HG03135 (cell line): ENCODE data around the gene CELF4.
"Not testable (repeated sequence)": the region's sequence is repeated elsewhere in the genome, so short reads cannot be mapped to it uniquely, and the experiment has no call there.

Experiments
- ATAC-seq: cut with Tn5 transposase; IDR thresholded peaks from one replicate; pipeline ENCODE4 v1.9.1; 2021; ENCODE audit warnings: mild to moderate bottlenecking, moderate library complexity; ENCODE audit not compliant: unreplicated experiment

The CELF4 gene

GRCh38 chr18:37375181-37375580 is 190.4 kb downstream of the CELF4 start:
- no peak for ATAC-seq

DNA sequence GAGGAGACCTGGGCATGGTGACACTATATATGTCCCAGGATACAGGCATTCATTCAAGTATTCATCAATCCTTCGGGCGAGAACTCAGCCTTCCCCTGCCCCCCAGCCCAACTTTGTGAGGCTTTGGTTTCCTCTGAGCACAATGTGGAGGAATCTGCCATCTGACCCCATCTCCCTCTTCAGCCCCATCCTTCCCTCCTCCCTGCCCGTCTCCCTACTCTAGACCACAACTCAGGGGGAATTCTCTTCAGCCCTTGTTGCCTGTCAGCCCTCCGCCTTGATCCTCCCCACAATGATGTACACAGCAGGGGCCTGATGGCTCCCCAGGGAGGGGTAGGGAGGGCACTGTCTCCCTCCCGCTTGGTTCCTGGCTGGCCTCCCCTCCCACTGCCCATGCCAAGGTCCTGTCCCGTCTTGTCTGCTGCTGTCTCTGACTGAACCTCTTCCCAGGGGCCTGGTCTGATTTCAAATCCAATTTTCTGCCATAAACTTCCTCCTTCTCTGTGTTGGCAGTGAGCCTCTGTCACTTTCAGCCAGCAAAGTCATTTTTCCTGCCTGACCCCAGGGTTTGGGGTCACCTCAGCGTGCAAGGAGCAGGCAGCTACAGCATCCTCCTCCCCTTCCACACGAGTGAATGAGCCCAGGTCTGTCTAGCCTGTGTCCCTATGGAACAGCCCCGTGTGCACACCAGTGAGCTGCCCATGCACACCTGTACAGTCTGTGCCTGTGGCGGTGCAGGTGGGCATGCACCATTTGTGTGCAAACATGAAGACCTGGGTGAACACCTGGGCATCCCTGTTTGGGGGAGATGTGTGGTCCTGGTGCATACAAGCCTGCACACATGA is 197.3 kb downstream of the CELF4 start:
- ATAC-seq = no peak

GRCh38 chr18:37364237-37364636 is 201.4 kb downstream of the CELF4 start:
- ATAC-seq = no peak

DNA sequence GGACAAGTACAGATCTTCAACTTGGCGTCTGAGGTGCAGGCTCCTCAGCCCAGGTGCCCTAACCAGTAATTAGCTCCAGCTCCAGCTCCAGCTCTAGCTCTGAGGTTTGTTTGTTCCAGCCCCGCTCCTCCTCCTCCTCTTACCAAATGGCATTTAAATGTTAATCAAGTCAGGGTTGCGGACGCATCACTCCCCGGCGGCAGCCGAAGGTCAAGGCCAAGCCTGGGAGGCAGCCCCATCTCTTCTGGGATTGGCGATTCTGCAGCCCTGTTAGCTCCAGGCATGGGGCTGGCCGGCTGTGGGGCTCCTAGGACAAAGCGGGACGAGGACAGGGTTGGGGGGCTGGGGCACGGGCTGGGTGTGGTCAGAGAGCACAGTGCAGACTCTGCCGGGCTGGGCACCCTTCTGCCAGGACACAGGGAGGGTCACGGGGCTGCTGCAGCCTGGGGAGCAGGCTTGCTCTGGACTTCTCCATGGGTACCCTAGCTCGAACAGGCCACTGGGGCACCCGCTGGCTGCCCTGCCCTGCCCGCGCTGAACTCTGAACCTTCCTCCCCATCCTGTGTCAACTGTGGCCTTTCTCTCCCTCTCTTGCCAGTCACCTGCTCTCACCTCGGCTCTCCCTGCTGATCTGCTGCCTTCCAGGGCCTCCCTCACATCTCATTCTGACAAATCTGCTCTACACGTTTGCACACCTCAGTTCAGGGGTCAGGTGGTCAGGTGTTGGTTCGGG is 203.3 kb downstream of the CELF4 start:
- ATAC-seq = no peak

DNA sequence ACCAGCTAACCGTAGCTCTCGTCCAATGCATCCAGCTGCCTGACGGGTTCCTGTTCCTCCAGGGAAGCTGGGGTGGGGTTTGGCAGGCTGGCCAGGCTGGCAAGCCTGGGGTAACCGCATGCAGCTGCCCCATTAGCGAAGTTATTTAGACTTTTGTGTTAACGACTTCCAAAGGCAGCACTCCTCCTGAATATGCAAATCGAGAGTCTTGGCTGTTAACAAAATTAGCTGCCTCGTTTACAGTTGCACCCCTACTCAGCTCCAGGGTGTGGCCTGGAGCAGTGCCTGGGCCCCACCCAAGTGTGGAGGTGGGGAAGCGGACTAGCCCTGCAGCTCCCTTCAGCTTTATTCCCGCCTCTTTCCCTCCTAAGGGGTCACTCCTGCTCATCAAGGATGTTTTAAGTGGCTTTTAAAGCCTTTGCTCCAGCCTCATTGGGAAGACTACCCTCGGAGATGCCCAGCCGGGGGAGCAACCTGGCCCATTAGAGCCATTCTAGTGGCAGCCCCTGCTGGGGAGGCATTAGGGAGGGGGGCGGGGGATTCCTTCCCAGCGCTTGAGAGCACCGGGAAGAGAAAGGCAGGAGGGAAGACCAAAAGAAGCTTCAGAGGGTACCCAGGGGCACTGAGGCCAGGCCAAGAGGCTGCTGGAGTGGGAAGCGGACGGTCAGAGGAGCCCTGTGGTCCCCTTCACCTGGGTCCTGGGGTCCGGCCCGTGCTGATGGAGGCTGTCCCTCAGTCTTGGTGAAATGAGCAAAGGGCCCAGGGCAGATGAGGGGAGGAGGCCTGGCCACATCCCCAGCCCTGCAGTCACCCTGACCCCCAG is 204.1 kb downstream of the CELF4 start:
- ATAC-seq = no peak

DNA sequence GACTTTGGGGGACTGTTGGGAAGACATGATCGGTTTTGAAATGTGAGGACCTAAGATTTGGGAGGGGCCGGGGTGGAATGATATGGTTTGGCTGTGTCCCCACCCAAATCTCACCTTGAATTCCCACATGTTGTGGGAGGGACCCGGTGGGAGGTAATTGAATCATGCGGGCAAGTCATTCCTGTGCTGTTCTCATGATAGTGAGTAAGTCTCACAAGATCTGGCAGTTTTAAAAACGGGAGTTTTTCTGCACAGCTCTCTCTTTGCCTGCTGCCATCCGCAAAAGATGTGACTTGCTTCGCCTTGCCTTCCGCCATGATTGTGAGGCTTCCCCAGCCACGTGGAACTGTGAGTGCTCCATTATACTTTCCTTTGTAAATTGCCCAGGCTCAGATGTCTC is 207.5 kb downstream of the CELF4 start:
- not testable (repeated sequence) for ATAC-seq

- no peak for ATAC-seq
Observed at GRCh38 chr18:37355772-37356171, 209.8 kb downstream of the CELF4 start.

DNA sequence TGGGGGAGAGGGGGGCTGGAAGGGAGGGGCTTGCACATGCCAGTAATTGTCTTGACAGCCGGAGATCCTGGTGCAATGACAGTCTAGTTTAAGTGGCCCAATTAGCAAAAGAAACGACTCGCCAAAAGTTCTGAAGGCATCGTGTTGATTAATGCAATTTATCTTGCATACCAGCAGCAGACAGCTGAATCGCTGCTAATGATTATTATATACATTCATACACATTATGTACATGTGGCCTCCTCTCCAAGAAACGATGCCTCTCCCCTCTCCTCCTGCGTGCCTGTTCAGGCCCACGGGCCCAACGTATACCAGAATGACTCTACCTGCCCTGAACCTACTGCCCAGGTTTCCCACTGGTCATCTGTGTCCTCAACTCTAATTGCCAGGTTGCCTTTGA is 214.5 kb downstream of the CELF4 start:
- no peak for ATAC-seq

DNA sequence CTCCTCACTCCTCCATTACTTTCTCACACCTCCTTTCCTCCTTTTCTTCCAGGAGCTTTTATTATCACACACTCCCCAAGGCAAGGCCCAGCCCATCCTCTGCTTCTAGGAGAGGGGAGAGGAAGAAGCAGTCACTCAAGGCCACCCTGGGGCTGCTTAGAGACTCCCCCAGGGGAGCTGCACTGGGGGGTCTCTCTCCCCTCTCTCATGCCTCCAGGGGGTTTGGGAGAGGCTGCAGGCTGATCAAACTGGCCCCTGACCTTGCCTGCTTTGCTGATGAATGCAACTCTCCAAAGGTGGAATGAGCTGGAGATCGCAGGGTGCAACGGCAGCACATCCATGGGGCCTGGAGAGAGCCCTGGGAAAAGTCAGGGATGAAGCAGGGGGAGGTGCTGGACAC is 216.9 kb downstream of the CELF4 start:
- no peak for ATAC-seq

DNA sequence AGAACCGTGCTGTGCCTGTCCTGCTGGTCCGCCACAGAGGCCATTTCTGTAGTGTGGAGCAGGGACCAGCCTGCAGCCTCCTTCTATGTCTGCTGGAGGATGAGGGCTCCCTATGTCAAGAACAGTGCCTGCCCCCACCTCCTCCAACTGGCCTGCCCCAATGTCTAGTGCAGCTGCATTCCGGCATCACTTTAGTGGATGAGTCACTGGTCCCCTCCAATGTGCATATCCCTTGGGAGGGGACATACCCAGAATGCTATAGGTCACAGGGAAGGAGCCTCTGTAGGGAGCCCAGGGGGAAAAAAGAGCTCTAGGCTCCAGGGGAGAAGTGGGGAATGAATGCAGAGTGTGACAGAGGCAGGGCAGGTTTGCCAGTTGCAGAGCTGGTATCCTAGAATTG is 219.6 kb downstream of the CELF4 start:
- no peak for ATAC-seq

GRCh38 chr18:37343542-37343851 is 222.1 kb downstream of the CELF4 start:
- no peak for ATAC-seq

- no peak for ATAC-seq
Observed at GRCh38 chr18:37341473-37342086, 224.0 kb downstream of the CELF4 start.

GRCh38 chr18:37341016-37341415 is 224.6 kb downstream of the CELF4 start:
- no peak for ATAC-seq

DNA sequence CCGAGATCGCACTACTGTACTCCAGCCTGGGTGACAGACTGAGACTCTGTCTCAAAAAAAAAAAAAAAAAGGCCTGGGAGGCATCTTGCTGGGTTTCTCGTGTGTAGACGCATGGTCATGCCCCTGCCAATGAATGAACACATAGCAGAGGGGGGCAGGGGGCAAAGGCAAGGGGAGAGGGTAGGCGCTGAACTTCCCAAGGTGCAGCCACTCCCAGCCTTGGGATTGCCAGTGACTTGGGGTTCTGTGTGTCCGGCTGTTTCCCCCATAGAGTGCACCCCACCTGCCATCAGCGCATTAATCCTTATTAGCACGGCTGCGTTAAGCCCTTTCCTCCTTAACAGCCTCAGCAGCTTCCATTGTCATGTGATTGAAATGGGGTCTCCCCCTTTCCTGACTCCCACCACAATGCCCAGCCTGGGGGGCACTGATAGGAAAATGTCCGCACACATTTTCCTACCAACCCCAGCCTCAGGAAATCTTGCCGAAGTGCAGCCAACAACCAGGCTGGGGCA is 225.8 kb downstream of the CELF4 start:
- no peak for ATAC-seq

DNA sequence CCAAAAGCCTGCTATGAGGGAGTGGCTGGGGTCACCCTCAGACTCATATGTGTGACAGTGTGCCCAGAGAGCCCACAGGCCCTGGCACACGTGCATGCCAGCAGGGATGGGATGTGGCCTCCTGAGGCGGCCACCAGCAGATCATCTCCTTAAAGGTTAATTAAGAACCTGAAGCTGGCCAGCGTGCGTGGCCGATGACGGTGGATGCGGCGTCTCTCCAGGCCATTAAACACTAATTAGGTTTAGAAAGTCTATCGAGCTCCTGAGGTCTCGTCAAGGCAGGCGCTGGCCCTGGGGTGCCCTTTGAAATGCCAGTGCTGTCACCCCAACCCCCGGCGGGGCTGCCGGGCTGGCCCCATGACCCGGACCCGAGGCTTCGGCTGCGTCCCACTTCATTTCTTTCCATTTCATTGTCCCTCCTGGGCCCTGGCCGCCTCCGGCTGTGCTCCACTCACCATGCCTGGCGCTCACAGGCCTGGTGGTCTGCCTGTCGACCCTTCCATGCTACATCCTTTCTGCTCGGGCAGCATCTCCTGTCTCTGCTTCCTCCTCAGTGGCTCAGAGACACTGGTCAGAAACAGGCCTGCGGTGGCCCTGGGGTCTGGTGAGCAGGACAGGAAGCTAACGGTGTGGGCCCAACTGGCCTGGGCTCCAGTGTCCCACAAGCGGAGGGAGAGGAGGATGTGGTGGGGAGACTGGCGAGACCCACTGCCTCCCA is 228.9 kb downstream of the CELF4 start:
- no peak for ATAC-seq

- ATAC-seq = no peak
Observed at GRCh38 chr18:37335409-37335736, 230.2 kb downstream of the CELF4 start.

DNA sequence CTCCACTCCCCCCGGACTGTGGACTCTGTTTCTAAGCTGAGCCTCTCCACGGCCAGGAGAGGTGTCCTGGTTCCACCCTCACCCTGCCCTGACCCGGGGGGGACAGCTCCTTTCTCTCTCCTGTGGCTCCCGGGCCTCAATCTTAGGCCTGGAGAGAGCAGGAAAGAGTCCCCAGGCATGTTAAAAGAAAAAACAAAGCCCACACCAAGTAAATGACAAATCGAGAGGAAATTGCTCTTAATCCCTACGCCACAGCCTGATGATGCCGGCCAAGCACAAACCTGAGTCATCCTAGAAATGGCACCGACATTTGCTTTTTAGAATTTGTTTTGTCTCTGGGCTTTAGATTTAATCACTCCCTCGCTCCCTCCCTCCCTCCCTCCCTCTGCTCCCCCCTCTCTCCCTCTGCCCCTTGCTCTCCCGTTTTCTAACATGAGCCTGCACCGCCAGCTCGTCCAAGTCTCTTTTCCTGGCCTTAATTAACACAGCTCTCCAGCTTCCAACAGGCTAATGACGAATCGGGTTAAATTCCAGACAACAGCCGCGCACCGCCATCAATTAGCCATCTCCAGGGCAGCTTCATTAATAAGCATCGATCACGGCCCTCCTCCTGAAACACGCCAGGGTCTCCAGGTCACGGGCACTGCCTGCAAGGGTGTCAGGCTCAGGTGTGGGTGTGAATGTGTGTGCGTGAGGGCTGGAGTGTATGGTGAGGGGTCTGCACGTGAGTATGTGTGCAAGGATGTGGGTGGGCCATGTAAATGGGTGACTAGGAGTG is 230.8 kb downstream of the CELF4 start:
- ATAC-seq = no peak

GRCh38 chr18:37332628-37333420 is 232.8 kb downstream of the CELF4 start:
- ATAC-seq = no peak

GRCh38 chr18:37332219-37332618 is 233.4 kb downstream of the CELF4 start:
- no peak for ATAC-seq
